ENCODE measurements around the gene ADM5. TPM values are rescaled to one million over a fixed set of nuclear protein-coding genes. Genes with fewer than 3 reads are reported as not detected.

Gene ADM5
- total and polyA plus RNA-seq, 7 donors: 0.49 to 3.1 (median 1.5) TPM; not detected in 2

DNA sequence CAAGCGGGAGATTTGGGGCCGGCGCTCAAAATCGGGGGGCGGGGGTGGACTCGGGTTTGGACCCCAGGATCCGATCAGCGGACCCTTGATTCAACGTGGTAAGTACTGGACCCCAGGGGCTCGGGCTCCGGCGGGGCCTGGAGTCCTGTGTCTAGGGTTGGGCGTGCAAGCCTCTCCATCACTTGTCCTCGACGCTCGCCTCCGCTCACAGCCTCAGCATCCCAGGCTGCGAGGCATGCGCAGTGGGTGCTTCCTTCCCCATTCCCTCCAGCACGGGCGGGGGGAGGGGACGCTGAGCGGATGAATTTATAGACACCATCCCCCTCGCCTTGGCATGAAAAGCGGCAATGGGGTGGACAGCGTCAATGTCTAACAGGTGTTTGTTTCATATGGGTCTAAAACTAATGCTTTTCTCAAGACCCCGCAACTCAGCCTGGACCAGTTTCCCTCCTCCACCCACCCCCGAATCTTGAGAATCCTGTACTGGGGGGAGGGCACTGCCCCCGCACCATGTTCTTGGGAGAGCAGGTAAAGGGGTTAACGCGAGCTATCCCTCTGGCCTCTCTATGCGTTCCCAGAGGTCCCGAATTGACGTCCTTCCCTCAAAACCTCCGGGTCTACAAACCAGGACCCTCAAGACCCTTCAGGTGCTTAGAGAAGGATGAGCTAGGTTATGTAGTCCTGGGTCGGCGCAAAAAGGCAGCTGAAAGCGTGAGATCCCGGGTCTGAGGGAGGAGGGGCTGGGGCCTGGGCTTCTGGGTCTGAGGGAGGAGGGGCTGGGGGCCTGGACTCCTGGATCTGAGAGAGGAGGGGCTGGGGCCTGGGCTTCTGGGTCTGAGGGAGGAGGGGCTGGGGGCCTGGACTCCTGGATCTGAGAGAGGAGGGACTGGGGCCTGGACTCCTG, 2.1 kb downstream of the ADM5 start:
- DNase-seq: no peak
- Histone ChIP-seq H3K4me3 (peak overlapping the region; percentile 32 to 46 (median 39)), H3K27me3 (peaks cover 4 to 35% (median 31%) of the 10 kb centered on the region in 3 donors), H3K9me3 (no peaks in the 10 kb centered on the region), H3K4me1 (peaks cover 0 to 31% (median 26%) of the 10 kb centered on the region in 4 donors), H3K27ac (peak overlapping the region; percentile 32 to 70 (median 58)), H3K36me3 (peaks cover 0 to 17% (median 13%) of the 10 kb centered on the region in 4 donors)
- intact Hi-C loops (cut with DNase I): loop anchor here (2.0 kb wide), 1 partner anchor 75 kb away; the partner anchor contains the start of gene AP2A1
- TF ChIP-seq POLR2A (IDR thresholded peaks at IDR 0.05) (no peak), EP300 (IDR thresholded peaks at IDR 0.05) (no peak), POLR2AphosphoS5 (IDR thresholded peaks at IDR 0.05) (no peak)
- TF ChIP-seq, protein P1, sequence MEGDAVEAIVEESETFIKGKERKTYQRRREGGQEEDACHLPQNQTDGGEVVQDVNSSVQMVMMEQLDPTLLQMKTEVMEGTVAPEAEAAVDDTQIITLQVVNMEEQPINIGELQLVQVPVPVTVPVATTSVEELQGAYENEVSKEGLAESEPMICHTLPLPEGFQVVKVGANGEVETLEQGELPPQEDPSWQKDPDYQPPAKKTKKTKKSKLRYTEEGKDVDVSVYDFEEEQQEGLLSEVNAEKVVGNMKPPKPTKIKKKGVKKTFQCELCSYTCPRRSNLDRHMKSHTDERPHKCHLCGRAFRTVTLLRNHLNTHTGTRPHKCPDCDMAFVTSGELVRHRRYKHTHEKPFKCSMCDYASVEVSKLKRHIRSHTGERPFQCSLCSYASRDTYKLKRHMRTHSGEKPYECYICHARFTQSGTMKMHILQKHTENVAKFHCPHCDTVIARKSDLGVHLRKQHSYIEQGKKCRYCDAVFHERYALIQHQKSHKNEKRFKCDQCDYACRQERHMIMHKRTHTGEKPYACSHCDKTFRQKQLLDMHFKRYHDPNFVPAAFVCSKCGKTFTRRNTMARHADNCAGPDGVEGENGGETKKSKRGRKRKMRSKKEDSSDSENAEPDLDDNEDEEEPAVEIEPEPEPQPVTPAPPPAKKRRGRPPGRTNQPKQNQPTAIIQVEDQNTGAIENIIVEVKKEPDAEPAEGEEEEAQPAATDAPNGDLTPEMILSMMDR (IDR thresholded peaks at IDR 0.05): no peak
- WGBS, 2 donors: 15 to 16% methylated on average over 39 of the region's 39 CpGs

DNA sequence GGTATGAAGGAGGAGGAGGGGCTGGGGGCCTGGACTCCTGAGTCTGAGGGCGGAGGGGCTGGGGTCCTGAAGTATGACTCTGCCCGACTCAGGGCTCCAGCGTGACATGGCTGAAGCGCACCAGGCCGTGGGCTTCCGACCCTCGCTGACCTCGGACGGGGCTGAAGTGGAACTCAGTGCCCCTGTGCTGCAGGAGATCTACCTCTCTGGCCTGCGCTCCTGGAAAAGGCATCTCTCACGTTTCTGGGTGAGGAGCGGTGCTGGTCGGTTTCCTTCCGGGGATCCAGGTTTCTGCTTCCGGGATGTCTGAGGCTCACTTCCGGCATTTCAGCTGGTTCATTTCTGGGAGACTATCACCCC, 2.7 kb downstream of the ADM5 start:
- peaks cover 4 to 35% (median 31%) of the 10 kb centered on the region in 3 donors for H3K27me3 ChIP-seq
- DNase-seq: no peak
- peaks cover 0 to 31% (median 26%) of the 10 kb centered on the region in 4 donors for H3K4me1 ChIP-seq
- WGBS, 2 donors: 77 to 78% methylated on average over 16 of the region's 16 CpGs
- peak overlapping the region in 1 of 4 donors; percentile 44 for H3K4me3 ChIP-seq
- peaks cover 0 to 10% (median 7%) of the 10 kb centered on the region in 4 donors for H3K36me3 ChIP-seq
- no peaks in the 10 kb centered on the region for H3K9me3 ChIP-seq
- H3K27ac ChIP-seq: no peak overlapping the region
- TF ChIP-seq, protein P1 (IDR thresholded peaks at IDR 0.05): no peak
- TF ChIP-seq EP300 (IDR thresholded peaks at IDR 0.05) (no peak), POLR2A (IDR thresholded peaks at IDR 0.05) (no peak), POLR2AphosphoS5 (IDR thresholded peaks at IDR 0.05) (no peak)
- intact Hi-C loops (cut with DNase I): no loop called here

DNA sequence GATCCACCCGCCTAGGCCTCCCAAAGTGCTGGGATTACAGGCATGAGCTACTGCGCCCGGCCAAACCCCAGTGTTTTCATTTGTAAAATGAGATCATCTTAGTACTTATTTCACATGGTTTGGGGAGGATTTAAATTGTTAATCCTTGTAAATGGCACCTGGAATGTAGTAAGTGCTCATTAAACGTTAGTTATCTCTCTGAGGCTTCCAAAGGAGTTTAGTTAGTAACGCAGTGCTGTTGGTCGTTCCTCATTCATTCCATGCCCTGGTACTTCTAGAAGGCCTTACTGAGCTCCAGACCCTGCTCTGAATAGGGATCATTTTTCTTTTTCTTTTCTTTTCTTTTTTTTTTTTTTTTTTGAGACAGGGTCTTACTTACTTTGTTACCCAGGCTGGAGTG, 6.7 kb downstream of the ADM5 start:
- H3K4me1 ChIP-seq: peaks cover 0 to 7% (median 5%) of the 10 kb centered on the region in 4 donors
- no peaks in the 10 kb centered on the region for H3K9me3 ChIP-seq
- intact Hi-C loops (cut with DNase I): no loop called here
- TF ChIP-seq EP300 (IDR thresholded peaks at IDR 0.05) (no peak), POLR2A (IDR thresholded peaks at IDR 0.05) (no peak), POLR2AphosphoS5 (IDR thresholded peaks at IDR 0.05) (no peak)
- TF ChIP-seq, protein P1 (IDR thresholded peaks at IDR 0.05): no peak
- 83 to 84% methylated on average over 6 of the region's 6 CpGs for WGBS, 2 donors
- no peak for DNase-seq
- H3K36me3 ChIP-seq: no peaks in the 10 kb centered on the region
- peaks cover 2 to 12% (median 11%) of the 10 kb centered on the region in 3 donors for H3K27me3 ChIP-seq
- H3K27ac ChIP-seq: no peak overlapping the region
- H3K4me3 ChIP-seq: no peak overlapping the region

DNA sequence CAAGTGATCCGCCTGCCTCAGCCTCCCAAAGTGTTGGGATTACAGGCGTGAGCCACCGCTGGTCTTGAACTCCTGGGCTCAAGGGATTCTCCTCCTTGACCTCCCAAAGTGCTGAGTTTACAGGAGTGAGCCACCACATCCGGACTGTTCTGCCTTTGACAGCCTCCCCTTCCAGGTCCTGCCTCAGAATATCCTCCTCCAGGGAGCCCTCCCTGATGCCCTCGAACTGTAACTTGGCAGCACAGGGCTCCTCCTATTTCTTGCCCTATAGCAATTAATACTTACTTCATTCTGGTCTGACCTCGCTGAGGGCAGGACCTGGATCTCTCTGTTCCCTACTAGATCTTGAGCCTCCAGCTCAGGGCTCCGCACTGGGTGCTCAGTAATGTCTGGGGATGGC, 7.5 kb downstream of the ADM5 start:
- no peak overlapping the region for H3K27ac ChIP-seq
- no peaks in the 10 kb centered on the region for H3K4me1 ChIP-seq
- H3K36me3 ChIP-seq: no peaks in the 10 kb centered on the region
- H3K4me3 ChIP-seq: no peak overlapping the region
- H3K27me3 ChIP-seq: peaks cover 0 to 10% (median 8%) of the 10 kb centered on the region in 3 donors
- TF ChIP-seq, protein P1 (IDR thresholded peaks at IDR 0.05): no peak
- no peak for TF ChIP-seq POLR2AphosphoS5 (IDR thresholded peaks at IDR 0.05)
- TF ChIP-seq EP300 (IDR thresholded peaks at IDR 0.05): no peak
- TF ChIP-seq POLR2A (IDR thresholded peaks at IDR 0.05): no peak
- intact Hi-C loops (cut with DNase I): no loop called here
- WGBS, 2 donors: 87 to 94% methylated on average over 7 of the region's 7 CpGs
- no peaks in the 10 kb centered on the region for H3K9me3 ChIP-seq
- no peak for DNase-seq
